Vagina (tissue), 2 donors: ENCODE results near the gene NUDCD3. TPM values are rescaled to one million over a fixed set of nuclear protein-coding genes. Genes with fewer than 3 reads are reported as not detected.

ENCODE experiments used
- DNase-seq, 2 donors: peaks; one replicate each; pipeline ENCODE4 v3.0.0-alpha.2; 2017; ENCODE audit errors: extremely low spot score in 2 of 2
- H3K27ac ChIP-seq: fragments of 200-600 bp; sonication (generic); one replicate; pipeline ENCODE4 v1.5.1; 2019
- H3K27me3 ChIP-seq: fragments of 200-600 bp; sonication (generic); one replicate; pipeline ENCODE4 v1.5.1; 2019
- H3K36me3 ChIP-seq, 2 donors: fragments of 200-600 bp; sonication (generic); one replicate each; pipeline ENCODE4 v1.5.1; 2017 to 2019
- H3K4me1 ChIP-seq: fragments of 200-600 bp; sonication (generic); one replicate; pipeline ENCODE4 v1.5.1; 2019
- H3K4me3 ChIP-seq, 2 donors: fragments of 200-600 bp; sonication (generic); 1 replicate in 1 of 2; 2 replicates in 1 of 2; pipeline ENCODE4 v1.5.1; 2016 to 2019
- H3K9me3 ChIP-seq: fragments of 200-600 bp; sonication (generic); one replicate; pipeline ENCODE4 v1.5.1; 2019
- POLR2A ChIP-seq, 2 donors: fragments of 450-650 bp; IDR thresholded peaks; one replicate each; pipeline ENCODE4 v1.6.1; 2017; ENCODE audit warnings: antibody characterized with exemption in 2 of 2, mild to moderate bottlenecking in 2 of 2, moderate library complexity in 2 of 2
- POLR2AphosphoS5 ChIP-seq, 2 donors: sonication (generic); formaldehyde crosslinking; IDR thresholded peaks; one replicate each; pipeline ENCODE4 v1.9.0; 2017; ENCODE audit warnings: antibody characterized with exemption in 2 of 2, mild to moderate bottlenecking in 2 of 2, low read depth in 1 of 2; ENCODE audit not compliant: insufficient read depth in 1 of 2
- intact Hi-C: fragments of 100-400 bp; cut with DNase I; formaldehyde crosslinking; loops from one replicate; pipeline ENCODE4 v1.15.1; 2023
- total RNA-seq: library from RNA; depleted of rRNA; stranded (reverse); fragments of >200 nt; gene quantifications from one replicate; pipeline ENCODE4 v1.2.3, GENCODE V29; 2016
- TF ChIP-seq, protein P1 (sequence below), 3 experiments: fragments of 450-650 bp in 2 of 3; fragments of 200-600 bp in 1 of 3; sonication (generic) in 1 of 3; IDR thresholded peaks; one replicate each; pipeline ENCODE4 v1.5.1; 2017 to 2019; ENCODE audit warnings: antibody characterized with exemption in 3 of 3, mild to moderate bottlenecking in 2 of 3, moderate library complexity in 2 of 3

Gene NUDCD3
- total RNA-seq, 1 donor from 2014 or later, result 48.6 TPM

DNA sequence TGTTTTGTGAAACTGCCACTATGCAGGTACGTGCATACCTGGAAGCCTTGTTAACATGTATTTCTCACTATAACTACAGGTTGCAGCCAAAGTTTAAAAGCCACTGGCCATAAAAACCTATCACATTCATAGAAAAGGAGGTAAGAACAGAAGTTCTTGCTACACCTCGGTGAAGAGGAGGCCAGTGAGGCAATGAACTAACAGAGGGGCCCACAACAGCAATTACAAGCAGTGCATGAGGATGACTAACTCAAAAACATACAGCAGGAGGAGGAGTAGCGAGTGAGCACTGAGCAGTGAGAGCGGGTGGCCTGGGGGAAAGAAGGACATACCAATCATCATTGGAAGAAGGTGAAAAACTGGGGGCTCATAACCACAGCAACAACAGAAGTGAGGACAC is 51.6 kb downstream of the NUDCD3 start:
- H3K4me3 ChIP-seq, result no peak overlapping the region
- H3K27me3 ChIP-seq, result no peaks in the 10 kb centered on the region
- H3K9me3 ChIP-seq, result no peaks in the 10 kb centered on the region
- TF ChIP-seq, protein P1, sequence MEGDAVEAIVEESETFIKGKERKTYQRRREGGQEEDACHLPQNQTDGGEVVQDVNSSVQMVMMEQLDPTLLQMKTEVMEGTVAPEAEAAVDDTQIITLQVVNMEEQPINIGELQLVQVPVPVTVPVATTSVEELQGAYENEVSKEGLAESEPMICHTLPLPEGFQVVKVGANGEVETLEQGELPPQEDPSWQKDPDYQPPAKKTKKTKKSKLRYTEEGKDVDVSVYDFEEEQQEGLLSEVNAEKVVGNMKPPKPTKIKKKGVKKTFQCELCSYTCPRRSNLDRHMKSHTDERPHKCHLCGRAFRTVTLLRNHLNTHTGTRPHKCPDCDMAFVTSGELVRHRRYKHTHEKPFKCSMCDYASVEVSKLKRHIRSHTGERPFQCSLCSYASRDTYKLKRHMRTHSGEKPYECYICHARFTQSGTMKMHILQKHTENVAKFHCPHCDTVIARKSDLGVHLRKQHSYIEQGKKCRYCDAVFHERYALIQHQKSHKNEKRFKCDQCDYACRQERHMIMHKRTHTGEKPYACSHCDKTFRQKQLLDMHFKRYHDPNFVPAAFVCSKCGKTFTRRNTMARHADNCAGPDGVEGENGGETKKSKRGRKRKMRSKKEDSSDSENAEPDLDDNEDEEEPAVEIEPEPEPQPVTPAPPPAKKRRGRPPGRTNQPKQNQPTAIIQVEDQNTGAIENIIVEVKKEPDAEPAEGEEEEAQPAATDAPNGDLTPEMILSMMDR (IDR thresholded peaks at IDR 0.05), result no peak
- intact Hi-C loops, result no loop called here
- DNase-seq, result no peak
- H3K27ac ChIP-seq, result no peak overlapping the region
- no peaks in the 10 kb centered on the region for H3K36me3 ChIP-seq
- H3K4me1 ChIP-seq, result peaks cover 8% of the 10 kb centered on the region

DNA sequence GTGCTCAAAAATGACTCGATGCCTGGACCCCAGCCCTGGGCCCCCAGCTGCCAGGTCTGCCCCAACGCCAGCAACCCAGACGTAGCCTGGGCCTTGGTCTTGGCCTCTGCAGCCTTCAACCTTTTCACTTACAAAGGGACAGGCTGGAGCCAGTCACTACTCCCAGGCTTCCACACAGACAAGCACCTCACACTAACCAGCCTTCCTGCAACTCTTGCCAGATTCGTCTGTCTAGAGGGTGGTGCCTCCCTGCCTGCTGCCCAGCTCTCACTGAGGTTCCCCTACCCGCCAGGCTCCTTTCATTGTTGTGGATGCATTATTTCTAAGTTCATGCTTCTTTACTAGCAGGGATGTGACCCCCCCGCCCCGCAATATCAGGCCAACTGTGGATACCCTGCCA is 56.3 kb downstream of the NUDCD3 start:
- no peak for DNase-seq
- Histone ChIP-seq H3K27me3 (no peaks in the 10 kb centered on the region), H3K27ac (no peak overlapping the region), H3K9me3 (no peaks in the 10 kb centered on the region), H3K4me3 (no peak overlapping the region), H3K36me3 (no peaks in the 10 kb centered on the region), H3K4me1 (no peaks in the 10 kb centered on the region)
- intact Hi-C loops, result no loop called here
- TF ChIP-seq POLR2AphosphoS5 (IDR thresholded peaks at IDR 0.05; ENCODE audit: insufficient read depth in 1 of 2, low read depth in 1 of 2) (no peak), POLR2A (IDR thresholded peaks at IDR 0.05) (no peak)
- TF ChIP-seq, protein P1 (IDR thresholded peaks at IDR 0.05), result no peak

DNA sequence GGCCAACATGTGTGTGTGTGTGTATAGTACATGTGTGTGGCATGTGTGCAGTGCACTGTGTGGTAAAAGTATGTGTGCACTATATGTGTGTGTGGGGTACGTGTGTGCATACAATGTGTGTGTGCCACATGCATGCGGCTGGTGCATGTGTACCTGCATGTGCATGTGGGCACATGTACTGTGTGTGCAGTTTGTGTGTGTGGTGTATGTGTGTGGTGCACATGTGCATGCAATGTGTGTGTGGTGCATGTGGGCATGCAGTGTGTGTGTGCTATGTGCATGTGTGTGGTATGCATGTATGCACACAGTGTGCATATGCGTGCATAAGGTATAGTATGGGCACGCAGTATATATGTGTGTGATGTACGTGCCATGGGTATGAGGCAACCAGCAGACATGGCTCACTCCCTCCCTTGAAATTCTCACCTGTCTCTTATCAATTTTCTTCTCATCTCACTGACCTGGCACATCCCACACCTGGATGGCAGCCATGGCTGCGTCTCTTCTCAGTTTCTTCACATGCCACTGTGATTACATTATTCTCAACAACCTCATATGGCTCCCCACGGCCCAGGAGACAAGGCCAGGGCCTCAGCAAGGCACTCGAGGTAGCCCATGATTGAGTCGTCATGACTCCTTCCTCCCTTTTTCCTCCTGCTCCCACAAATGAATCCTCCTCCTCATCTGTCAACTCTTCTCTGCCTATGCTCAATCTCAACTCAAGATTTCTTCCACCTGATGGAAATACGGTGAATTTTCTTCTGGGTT is 57.0 kb downstream of the NUDCD3 start:
- H3K27ac ChIP-seq, result no peak overlapping the region
- intact Hi-C loops, result no loop called here
- no peak for DNase-seq
- no peaks in the 10 kb centered on the region for H3K4me1 ChIP-seq
- TF ChIP-seq POLR2AphosphoS5 (IDR thresholded peaks at IDR 0.05; ENCODE audit: insufficient read depth in 1 of 2, low read depth in 1 of 2) (no peak), POLR2A (IDR thresholded peaks at IDR 0.05) (no peak)
- TF ChIP-seq, protein P1 (IDR thresholded peaks at IDR 0.05), result no peak
- H3K4me3 ChIP-seq, result no peak overlapping the region
- H3K36me3 ChIP-seq, result no peaks in the 10 kb centered on the region
- no peaks in the 10 kb centered on the region for H3K27me3 ChIP-seq
- no peaks in the 10 kb centered on the region for H3K9me3 ChIP-seq

DNA sequence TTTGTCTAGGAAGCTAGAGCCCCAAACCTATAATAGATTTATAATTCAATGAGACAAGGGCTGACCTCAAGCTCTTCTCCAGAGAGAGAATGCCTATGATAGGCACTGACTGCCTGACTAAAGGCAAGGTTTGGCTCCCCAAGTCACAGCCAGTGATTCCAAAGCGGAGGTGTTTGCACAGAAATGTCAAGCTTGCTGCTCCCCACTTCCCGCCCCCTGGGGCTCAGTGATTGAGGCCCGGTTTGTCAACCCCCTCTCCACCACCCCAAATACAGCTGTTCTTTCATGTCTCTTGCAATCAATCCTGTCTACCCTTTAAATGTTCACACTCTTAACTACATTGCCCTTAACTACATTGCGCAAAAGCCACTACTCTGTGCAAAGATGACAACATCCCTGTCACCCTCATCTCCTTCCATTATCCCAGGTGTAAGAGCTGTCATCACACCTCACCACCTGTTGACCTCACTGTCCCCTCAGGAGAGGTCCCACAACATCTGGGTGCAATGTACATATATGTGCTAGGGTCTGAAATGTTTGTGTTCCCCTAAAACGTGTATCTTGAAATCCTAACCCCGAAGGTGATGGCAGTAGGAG is 58.0 kb downstream of the NUDCD3 start:
- Histone ChIP-seq H3K4me1 (no peaks in the 10 kb centered on the region), H3K27ac (no peak overlapping the region), H3K4me3 (no peak overlapping the region), H3K9me3 (no peaks in the 10 kb centered on the region), H3K36me3 (no peaks in the 10 kb centered on the region), H3K27me3 (no peaks in the 10 kb centered on the region)
- intact Hi-C loops, result no loop called here
- TF ChIP-seq, protein P1 (IDR thresholded peaks at IDR 0.05), result no peak
- TF ChIP-seq POLR2AphosphoS5 (IDR thresholded peaks at IDR 0.05; ENCODE audit: insufficient read depth in 1 of 2, low read depth in 1 of 2), result no peak
- no peak for TF ChIP-seq POLR2A (IDR thresholded peaks at IDR 0.05)
- DNase-seq, result no peak

DNA sequence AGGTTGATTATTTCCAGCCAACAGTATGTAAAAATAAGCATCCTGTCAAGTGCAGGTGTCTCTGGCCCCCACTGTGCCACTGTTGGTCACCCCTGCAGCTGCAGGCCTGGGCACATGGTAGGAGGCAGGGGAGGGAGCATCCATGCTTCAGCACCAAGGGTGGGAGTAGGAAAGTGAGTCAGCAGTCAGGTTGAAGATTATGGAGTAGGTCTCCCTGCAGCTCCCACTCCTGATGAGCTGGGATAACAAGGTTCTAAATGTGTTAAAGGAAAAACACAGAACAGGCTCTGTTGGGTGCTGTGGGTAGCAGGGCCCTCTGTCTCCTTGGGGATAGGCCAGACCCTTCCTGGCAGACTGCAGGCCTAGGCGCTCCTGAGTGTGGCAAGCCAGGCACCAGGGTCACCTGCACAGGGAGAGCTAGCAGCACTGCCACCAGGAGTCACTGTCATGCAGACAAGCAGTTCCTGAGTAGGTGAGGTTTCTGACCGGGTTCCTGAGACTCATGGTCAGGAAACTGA is 59.3 kb downstream of the NUDCD3 start:
- no peak overlapping the region for H3K27ac ChIP-seq
- no peaks in the 10 kb centered on the region for H3K4me1 ChIP-seq
- intact Hi-C loops, result no loop called here

More for the DNA sequence above, 59.3 kb downstream of the NUDCD3 start:
- H3K9me3 ChIP-seq, result no peaks in the 10 kb centered on the region
- peaks cover 0 to under 1% of the 10 kb centered on the region in 2 donors for H3K36me3 ChIP-seq
- H3K27me3 ChIP-seq, result no peaks in the 10 kb centered on the region
- TF ChIP-seq, protein P1 (IDR thresholded peaks at IDR 0.05), result no peak
- TF ChIP-seq POLR2AphosphoS5 (IDR thresholded peaks at IDR 0.05; ENCODE audit: insufficient read depth in 1 of 2, low read depth in 1 of 2), result no peak
- TF ChIP-seq POLR2A (IDR thresholded peaks at IDR 0.05), result no peak
- no peak overlapping the region for H3K4me3 ChIP-seq
- DNase-seq, result no peak
